Measurements from ENCODE around the gene BIRC6.

- TF ChIP-seq REST (IDR thresholded peaks at IDR 0.05; ENCODE audit: insufficient read depth in 1 of 2, low read depth in 2 of 2, low read length in 2 of 2) (no peak), POLR2AphosphoS5 (IDR thresholded peaks at IDR 0.05; ENCODE audit: low read depth, low read length) (no peak)
Measured at GRCh38 chr2:32622570-32623310, 265.9 kb downstream of the BIRC6 start.
